Pancreas (tissue), 10 donors: ENCODE results near the gene OXNAD1. TPM values are rescaled to one million over a fixed set of nuclear protein-coding genes. Genes with fewer than 3 reads are reported as not detected.

ENCODE experiments used
- ATAC-seq, 4 donors: fragments of 200-7000 bp; cut with Tn5 transposase; one replicate each; pipeline versions ENCODE4 v1.8.0 to v1.9.1; 2020; ENCODE audit warnings: mild to moderate bottlenecking in 4 of 4, moderate library complexity in 4 of 4
- DNase-seq, 6 donors: peaks; one replicate each; pipeline ENCODE4 v3.0.0-alpha.2; 2020
- FAIRE-seq: peaks from 2 replicates; lab custom pipeline; 2012; peaks lifted over from hg19 to GRCh38; lab: Jason Lieb, UNC
- H3K27ac ChIP-seq, 4 donors: fragments of 200-600 bp; sonication (generic); 1 replicate in 3 of 4; 2 replicates in 1 of 4; pipeline versions ENCODE4 v1.5.0 to v1.8.0; 2020
- H3K27me3 ChIP-seq, 4 donors: fragments of 200-600 bp; one replicate each; pipeline ENCODE4 v1.8.0; 2021
- H3K36me3 ChIP-seq, 3 donors: fragments of 200-600 bp; sonication (generic) in 1 of 3; one replicate each; pipeline versions ENCODE4 v1.5.0 to v1.8.0; 2020 to 2021
- H3K4me1 ChIP-seq, 3 donors: fragments of 200-600 bp; one replicate each; pipeline ENCODE4 v1.8.0; 2021
- H3K4me3 ChIP-seq, 4 donors: fragments of 200-600 bp; sonication (generic) in 2 of 4; one replicate each; pipeline versions ENCODE4 v1.5.0 to v1.8.0; 2020 to 2021
- H3K9me3 ChIP-seq, 4 donors: fragments of 200-600 bp; one replicate each; pipeline ENCODE4 v1.8.0; 2021
- CTCF ChIP-seq, 4 donors: fragments of 200-600 bp; sonication (generic) in 3 of 4; IDR thresholded peaks; one replicate each; pipeline versions ENCODE4 v1.5.0 to v1.8.0; 2021; ENCODE audit warnings: antibody characterized with exemption in 4 of 4
- WGBS, 2 donors: extraction: QIAGEN DNeasy Blood & Tissue Kit; methylation state at CpG; one replicate each; pipeline ENCODE4 v1.1.7; 2013; 5-methylcytosine and 5-hydroxymethylcytosine counted together
- intact Hi-C, 3 donors: fragments of 100-400 bp; cut with DNase I; formaldehyde crosslinking; loops; one replicate each; pipeline versions ENCODE4 v1.11.1 to v1.14.2; 2022
- polyA plus RNA-seq, 2 donors: library from polyadenylated mRNA; stranded (reverse); fragments of 200-250 nt; gene quantifications; one replicate each; pipeline ENCODE4 v1.2.3, GENCODE V29; 2013
- total RNA-seq, 6 donors: library from RNA; stranded (reverse); fragmentation: NEBNext Ultra II Directional in 4 of 6; extraction: Animal tissue kit (Norgen Biotek cat#: 25700) in 4 of 6; gene quantifications; one replicate each; pipeline versions ENCODE4 v1.2.1 to v1.2.4, GENCODE V29; 2021 to 2023
- donor health status: healthy with polysubstance abuse.
- donor health status: DM: no; HTN: no; CAD: no; lungs with moderate emphysema.
- donor health status: DM: no; HTN: no; CAD: no.
- donor health status: control.
- donor health status: control.
- donor health status: Bipolar disorder and iron deficiency.
- donor health status: DM: yes; HTN: yes; CAD: no.
- donor health status: DM: no; HTN: no; CAD: no.
- donor health status: DM: no; HTN: no; CAD: no.
- donor health status: DM: yes; HTN: yes; CAD: no.

Gene OXNAD1
- total and polyA plus RNA-seq, 8 donors = 2.8 to 6.7 (median 4.0) TPM

- FAIRE-seq = no peak
Measured at GRCh38 chr3:16301507-16301906, 36.5 kb downstream of the OXNAD1 start.

GRCh38 chr3:16302082-16302631, 37.1 kb downstream of the OXNAD1 start:
- no peaks in the 10 kb centered on the region for H3K9me3 ChIP-seq
- peaks cover 0 to 3% (median 0%) of the 10 kb centered on the region in 3 donors for H3K36me3 ChIP-seq
- H3K27ac ChIP-seq = no peak overlapping the region
- WGBS, 2 donors = 84 to 86% methylated on average over 6 of the region's 6 CpGs
- ATAC-seq = no peak
- no peak for DNase-seq
- no peak for FAIRE-seq
- no peaks in the 10 kb centered on the region for H3K4me1 ChIP-seq
- intact Hi-C loops = no loop called here
- H3K27me3 ChIP-seq = no peaks in the 10 kb centered on the region
- no peak overlapping the region for H3K4me3 ChIP-seq
- TF ChIP-seq CTCF (IDR thresholded peaks at IDR 0.05) = no peak

More at GRCh38 chr3:16301507-16301906, 36.5 kb downstream of the OXNAD1 start:
- H3K4me3 ChIP-seq = no peak overlapping the region
- TF ChIP-seq CTCF (IDR thresholded peaks at IDR 0.05) = no peak
- 70 to 71% methylated on average over 6 of the region's 6 CpGs for WGBS, 2 donors
- no peaks in the 10 kb centered on the region for H3K4me1 ChIP-seq
- H3K27ac ChIP-seq = no peak overlapping the region
- H3K36me3 ChIP-seq = peaks cover 0 to 5% (median 0%) of the 10 kb centered on the region in 3 donors
- H3K27me3 ChIP-seq = no peaks in the 10 kb centered on the region
- H3K9me3 ChIP-seq = no peaks in the 10 kb centered on the region
- no peak for DNase-seq
- intact Hi-C loops = no loop called here
- ATAC-seq = no peak

- intact Hi-C loops = no loop called here
- H3K4me3 ChIP-seq = no peak overlapping the region
- no peak for TF ChIP-seq CTCF (IDR thresholded peaks at IDR 0.05)
- FAIRE-seq (no peak), DNase-seq (no peak), ATAC-seq (no peak)
- H3K36me3 ChIP-seq = peaks cover 0 to 3% (median 0%) of the 10 kb centered on the region in 3 donors
- no peaks in the 10 kb centered on the region for H3K27me3 ChIP-seq
- no peak overlapping the region for H3K27ac ChIP-seq
- no peaks in the 10 kb centered on the region for H3K9me3 ChIP-seq
- WGBS, 2 donors = 65 to 72% methylated on average over 2 of the region's 2 CpGs
- no peaks in the 10 kb centered on the region for H3K4me1 ChIP-seq
Measured at GRCh38 chr3:16303037-16303575, 38.1 kb downstream of the OXNAD1 start.

GRCh38 chr3:16304061-16305010, 39.3 kb downstream of the OXNAD1 start:
- no peak overlapping the region for H3K27ac ChIP-seq
- DNase-seq (no peak), ATAC-seq (no peak), FAIRE-seq (no peak)
- no peak overlapping the region for H3K4me3 ChIP-seq
- no peaks in the 10 kb centered on the region for H3K9me3 ChIP-seq
- H3K36me3 ChIP-seq = peaks cover 0 to 7% (median 0%) of the 10 kb centered on the region in 3 donors
- no peak for TF ChIP-seq CTCF (IDR thresholded peaks at IDR 0.05)
- intact Hi-C loops = no loop called here
- WGBS, 2 donors = 84 to 85% methylated on average over 2 of the region's 2 CpGs
- no peaks in the 10 kb centered on the region for H3K4me1 ChIP-seq
- H3K27me3 ChIP-seq = no peaks in the 10 kb centered on the region
